GM15510 (cell line): ENCODE measurements around the gene VRK1.

Experiments
- POLR2A ChIP-seq: IDR thresholded peaks from 3 replicates; pipeline ENCODE4 v1.6.1; 2011; ENCODE audit warnings: borderline replicate concordance; ENCODE audit not compliant: insufficient read length; ENCODE audit errors: extremely low read depth

VRK1 gene

GRCh38 chr14:96805956-96806355 is 8.8 kb downstream of the VRK1 start:
- no peak for TF ChIP-seq POLR2A

GRCh38 chr14:96806836-96807235 is 9.7 kb downstream of the VRK1 start:
- TF ChIP-seq POLR2A, result no peak

- TF ChIP-seq POLR2A, result no peak
Observed at GRCh38 chr14:96808619-96809406, 11.6 kb downstream of the VRK1 start.

DNA sequence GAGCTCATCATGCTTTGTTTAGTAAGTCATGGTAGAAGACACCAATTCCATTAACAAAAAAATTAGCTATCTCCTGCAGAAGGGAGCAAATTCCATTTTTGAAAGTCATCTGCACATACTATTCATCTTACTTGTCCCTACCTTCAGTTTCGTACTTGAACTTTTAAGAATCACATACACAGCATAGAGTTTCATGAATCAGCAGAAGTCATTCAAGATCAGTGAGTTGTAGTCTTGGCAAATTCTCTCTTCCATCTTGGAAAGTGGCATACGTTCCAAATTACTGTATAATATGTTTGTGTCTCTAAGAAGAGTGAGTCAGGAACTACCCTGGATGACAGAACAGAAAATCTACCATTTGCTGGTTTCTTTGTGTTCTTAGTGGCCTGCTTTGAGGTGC is 14.1 kb downstream of the VRK1 start:
- TF ChIP-seq POLR2A, result no peak

- TF ChIP-seq POLR2A, result no peak
Observed at GRCh38 chr14:96811985-96812667, 14.9 kb downstream of the VRK1 start.

DNA sequence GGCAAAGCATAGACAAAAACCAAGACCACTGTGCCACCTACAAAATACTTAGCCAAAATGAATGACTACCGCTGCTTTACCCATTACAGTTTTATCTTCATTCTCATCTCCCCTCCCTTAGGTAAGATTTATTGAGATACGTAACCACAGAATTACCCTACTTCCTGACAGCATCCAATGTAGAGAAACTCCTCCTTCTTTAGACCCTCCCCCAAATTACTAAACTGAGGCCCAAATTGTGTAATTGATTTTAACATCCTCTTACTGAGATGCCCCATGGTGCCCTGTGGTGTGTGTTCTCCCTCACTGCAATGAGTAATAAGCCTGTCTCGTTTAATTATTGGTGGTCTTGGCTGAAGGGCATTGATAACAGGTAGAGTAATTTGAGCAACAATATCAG is 19.1 kb downstream of the VRK1 start:
- TF ChIP-seq POLR2A, result no peak

- no peak for TF ChIP-seq POLR2A
Observed at GRCh38 chr14:96817750-96818666, 20.8 kb downstream of the VRK1 start.

DNA sequence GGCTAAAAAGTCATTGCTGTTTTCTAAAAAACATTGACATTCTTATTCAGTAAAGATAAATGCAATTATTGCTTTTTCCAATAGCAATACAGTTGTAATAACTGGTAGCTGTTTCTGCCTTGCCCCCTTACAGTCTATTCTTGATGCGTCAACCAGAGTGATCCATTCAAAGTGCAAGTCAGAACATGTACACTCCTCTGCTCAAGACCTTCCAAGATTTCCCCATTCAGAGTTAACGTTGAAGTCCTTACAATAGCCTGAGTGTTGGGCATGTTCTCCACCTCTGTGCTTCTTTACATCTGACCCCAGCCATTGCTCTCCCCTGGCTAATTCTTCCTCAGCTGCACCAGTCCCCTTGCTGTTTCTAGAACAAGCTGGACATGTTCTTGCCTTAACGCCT is 24.3 kb downstream of the VRK1 start:
- no peak for TF ChIP-seq POLR2A

- no peak for TF ChIP-seq POLR2A
Observed at GRCh38 chr14:96823652-96824051, 26.5 kb downstream of the VRK1 start.

GRCh38 chr14:96824283-96824682 is 27.1 kb downstream of the VRK1 start:
- no peak for TF ChIP-seq POLR2A

DNA sequence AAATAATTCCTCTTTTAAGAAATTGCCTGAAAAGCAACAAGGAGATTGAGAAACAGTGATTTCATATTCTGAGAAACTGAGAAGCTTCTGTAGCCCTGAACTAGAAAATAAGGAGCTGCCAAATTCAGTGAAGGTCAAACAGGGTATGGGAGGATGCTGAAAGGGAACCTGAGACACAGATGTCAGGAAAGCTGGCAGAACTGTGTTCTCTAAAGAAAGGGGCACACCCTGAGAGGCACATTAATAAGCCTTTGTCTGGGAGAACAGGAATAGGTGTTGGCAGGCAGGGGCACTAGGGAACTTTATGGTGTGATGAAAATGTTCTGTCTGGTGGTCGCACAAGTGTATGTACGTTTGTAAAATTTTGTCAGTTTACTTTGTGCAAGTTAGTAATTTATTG is 29.6 kb downstream of the VRK1 start:
- TF ChIP-seq POLR2A, result no peak

DNA sequence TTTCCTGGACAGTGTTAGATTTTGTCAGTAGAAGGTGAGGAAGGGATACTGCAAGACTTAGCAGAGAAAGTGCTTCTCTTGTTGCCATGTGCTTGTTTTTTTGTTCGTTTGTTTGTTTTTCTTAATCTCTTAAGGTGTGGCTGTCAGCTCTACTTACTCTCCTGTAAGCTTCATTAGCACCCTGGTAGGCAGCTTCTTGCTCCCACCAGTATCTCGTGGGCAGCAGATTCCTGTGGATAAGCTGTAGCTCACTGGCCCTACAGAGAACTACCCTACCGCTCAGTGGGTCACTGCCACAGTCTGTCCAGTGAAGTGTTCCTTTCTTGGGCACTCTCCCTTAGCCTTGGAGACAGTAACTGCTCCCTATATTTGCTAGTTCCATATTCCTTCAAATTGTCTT is 30.1 kb downstream of the VRK1 start:
- no peak for TF ChIP-seq POLR2A

DNA sequence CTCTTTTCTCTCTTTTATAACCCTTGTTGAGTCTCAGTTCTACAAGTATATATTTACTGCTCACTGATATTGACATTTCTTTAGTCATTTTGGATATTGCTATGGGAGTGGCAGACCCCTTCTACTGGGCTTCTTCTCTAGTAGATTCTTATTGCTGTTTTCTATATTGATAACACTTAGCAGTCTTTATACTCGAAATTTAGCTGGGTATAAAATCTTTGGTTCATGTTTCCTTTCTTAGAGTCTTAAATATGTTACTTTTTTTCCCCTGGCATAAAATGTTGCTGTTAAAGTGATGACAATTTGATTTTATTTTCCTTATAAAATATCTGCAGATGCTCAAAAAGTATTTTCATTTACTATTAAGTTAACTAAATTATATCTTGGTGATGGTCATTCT is 32.6 kb downstream of the VRK1 start:
- TF ChIP-seq POLR2A, result no peak

DNA sequence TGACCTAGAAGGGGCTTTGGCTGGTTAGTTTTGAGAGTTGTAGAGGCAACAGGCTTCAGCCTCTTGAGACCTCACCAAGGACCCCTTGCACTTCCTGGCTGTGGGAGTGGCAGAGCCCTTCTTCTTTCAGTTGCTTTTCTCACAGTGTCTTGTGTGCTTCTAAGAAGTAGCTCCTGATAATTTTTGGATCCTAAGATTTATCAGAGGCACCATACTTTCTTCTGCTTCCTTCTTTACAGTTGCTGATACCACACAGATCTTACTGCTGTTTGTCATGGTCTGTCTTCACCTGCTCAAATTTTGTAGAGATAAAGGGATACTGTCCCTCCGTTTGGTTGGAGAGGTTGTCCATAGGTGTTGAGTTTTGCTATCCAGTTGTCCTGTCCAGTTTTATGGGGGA is 33.8 kb downstream of the VRK1 start:
- TF ChIP-seq POLR2A, result no peak

GRCh38 chr14:96832351-96832750 is 35.2 kb downstream of the VRK1 start:
- TF ChIP-seq POLR2A, result no peak

- TF ChIP-seq POLR2A, result no peak
Observed at GRCh38 chr14:96838449-96838848, 41.3 kb downstream of the VRK1 start.

DNA sequence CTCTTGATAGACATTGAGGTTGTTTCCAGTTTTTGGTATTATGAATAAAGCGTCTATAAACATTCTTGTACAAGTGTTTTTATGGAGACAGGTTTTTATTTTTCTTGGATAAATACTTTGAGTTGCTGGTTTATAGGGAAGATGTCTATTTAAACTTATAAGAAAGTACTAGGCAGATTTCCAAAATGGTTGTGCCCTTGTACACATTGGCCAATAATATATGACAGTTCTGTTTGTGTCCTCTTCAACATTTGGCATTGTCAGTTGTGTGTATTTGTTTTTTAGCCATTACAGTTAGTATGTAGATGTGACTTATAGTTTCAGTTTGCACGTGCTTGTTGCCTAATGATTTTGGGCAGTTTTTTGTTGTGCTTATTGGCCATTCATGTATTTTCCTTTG is 42.1 kb downstream of the VRK1 start:
- no peak for TF ChIP-seq POLR2A
